HG03175 (cell line): ENCODE results near the gene FGA.

ENCODE experiments used
- ATAC-seq: cut with Tn5 transposase; IDR thresholded peaks from one replicate; pipeline ENCODE4 v1.9.1; 2021; ENCODE audit warnings: mild to moderate bottlenecking, moderate library complexity; ENCODE audit not compliant: unreplicated experiment

FGA gene

DNA sequence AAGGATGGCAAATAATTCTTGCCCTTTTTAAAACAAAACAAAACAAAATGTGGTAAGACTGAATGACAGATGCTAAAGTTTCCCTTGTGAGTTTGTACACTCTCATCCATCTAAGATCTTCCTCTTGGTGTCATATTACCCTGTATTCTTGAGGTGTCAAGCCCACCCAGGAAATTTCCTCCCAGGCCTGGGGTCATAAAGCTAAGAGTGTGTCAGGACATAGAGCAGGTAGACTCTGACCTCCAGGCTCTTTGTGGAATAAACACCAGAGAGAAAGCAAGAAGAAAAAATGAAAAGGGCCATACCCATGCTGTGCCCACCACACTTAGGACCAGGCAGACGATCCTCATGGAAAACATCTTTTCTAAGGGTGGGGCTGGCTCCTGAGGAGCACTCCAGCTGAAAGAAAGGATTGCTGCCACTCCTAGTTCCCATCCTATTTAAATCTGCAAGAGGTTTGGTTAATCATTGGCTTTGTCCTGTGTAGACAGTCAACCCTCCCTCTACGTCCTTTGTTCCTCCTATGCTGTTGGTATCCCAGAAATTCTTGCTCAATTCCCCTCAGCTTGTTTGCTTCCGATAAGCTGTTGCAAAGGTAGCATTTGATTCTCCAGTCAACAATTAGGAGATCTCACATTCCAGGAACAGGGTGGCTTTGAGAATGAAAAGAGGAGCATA, at the start of gene FGA:
FGA (minus strand) TSS at position 414 of the 678 bp plus-strand sequence; CDS start at position 359, 55 bp downstream.
- no peak for ATAC-seq

DNA sequence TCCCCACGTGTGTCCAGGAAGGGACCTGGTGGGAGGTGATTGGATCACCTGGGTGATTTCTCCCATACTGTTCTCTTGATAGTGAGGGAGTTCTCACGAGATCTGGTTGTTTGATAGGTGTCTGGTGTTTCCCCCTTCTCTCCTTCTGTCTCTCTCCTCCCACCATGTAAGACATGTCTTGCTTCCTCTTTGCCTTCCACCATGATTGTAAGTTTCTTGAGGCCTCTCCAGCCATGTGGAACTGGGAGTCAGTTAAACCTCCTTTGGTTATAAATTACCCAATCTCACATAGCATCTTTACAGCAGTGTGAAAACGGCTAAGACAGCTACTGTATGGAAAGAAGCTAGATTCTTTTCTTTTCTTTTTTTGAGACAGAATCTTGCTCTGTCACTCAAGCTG, 43.5 kb upstream of the FGA start:
- peak; percentile 51 for ATAC-seq

DNA sequence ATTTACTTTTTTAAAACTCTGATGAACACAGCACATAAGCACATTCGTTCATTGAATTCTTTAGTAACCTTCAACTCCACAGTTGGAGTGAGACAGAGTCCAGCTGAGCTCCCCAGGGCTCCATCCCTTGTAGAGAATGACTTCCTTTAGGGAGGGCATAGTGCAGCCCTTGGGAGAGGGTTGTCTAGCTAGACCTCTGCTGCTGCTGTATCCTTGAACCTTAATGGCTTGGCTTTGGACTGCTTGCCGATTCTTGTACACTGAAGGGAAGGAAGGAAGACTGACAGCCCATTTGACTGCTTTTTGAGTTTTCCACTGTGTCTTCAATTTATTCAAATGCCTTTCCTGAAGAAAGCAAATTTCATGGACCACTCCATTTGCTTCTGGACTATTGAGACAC, 41.3 kb upstream of the FGA start:
- ATAC-seq: no peak

DNA sequence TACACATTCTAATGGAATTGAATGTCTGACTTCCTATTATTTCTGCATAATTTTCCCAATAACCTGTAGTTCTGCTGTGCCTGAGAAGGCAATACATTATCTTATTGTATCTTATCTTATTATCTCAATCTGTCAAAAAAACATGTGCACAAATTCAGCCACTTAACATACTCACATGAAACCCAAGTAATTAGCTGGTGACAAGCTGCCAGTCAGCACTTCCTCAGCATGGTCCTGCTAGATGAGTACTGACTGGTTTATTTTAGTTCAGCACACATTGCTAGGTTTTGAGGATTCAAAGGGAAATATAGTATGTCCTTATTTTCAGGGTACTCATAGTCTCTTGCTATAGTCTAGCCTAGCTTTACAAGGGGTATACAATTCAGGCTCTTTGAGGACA, 39.8 kb upstream of the FGA start:
- ATAC-seq: no peak

DNA sequence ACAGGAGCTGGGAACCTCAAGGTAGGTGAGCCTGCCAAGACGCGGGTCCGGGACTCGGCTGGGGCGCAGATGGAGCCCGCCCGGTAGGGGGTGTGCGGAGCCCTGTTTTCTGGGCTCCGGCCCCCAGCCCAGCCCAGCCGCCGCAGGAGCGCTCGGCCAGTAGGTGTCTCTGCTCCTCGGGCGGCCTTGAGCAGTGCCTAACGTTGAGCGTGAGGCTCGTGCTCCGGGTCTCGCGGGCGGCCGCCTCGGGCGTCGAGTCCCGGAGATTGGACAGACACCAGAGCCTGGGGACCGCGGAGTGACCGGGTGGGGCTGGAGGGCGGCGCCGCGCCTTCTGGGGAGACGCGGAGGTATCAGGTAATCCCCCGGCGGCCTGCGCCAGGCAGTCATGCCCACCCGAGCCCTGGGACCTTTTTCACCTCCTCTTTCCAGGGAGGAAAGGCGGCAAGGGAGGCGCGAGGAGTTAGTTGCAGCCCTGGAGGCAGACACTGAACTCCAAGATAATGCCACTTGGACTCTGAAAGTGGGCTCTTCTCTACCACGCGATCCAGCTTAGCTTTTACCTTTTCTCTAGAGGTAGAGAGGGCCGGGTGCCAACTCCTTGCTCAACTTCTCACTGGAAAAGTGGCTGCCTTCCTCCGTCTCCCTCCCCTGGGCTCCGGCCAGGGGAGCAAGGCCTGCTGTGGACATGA, 36.4 kb upstream of the FGA start:
- peak; percentile 97 for ATAC-seq

DNA sequence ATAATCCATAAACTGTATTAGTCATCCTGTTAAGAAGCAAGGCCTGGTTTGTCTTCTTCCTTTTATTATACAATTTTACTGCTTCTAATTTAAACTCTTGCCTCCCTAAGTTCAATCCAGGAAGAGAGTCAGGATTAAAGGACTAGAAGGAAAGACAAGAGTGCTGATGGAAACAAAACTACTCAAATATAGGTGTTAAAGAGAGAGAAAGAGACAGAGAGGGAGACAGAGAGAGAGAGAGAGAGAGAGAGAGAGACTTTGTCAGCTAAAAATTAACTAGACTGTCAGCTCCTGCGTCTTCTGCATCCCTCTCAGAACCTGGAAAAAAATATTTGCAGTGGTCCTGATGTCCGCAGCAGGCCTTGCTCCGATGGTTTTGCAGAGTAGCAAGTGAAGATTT, 35.4 kb upstream of the FGA start:
- no peak for ATAC-seq

DNA sequence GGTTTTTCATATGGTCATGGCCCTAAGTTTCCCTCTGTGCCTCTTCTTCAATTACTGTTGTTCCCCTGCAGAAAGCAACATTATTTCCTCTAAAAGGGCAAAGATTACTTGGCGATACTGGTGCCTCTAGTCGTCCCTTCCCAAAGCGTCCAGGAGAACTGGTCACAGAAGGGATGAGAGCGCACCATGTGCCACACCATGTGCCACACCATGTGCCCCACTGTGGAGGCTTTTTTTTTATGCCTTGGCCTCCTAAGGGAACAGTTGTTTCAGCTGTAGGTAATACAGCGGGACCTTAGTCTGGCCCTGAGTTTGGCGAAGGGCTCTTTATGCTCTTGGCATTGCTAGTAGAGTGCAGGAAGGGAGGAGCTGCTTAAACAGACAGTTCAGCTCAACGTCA, 33.5 kb upstream of the FGA start:
- no peak for ATAC-seq

DNA sequence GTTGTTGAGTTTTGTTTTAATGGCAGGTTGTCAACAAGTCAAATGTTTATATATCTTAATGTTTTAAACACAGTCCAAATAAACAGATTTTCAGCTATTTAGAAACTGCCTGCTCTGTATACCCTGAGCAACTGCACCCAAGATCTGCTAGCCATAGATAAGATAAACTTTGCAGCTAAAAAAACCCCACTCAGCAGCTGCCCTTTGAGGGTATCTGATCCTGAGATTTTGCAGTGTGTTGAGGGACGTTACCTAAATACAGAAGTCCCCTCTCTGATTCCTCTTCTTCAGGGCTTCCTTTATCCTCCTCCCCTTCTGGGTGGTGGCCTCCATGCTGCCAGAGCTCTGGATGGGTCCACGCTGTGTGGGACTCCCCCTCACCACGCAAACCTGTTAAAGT, 32.9 kb upstream of the FGA start:
- no peak for ATAC-seq

DNA sequence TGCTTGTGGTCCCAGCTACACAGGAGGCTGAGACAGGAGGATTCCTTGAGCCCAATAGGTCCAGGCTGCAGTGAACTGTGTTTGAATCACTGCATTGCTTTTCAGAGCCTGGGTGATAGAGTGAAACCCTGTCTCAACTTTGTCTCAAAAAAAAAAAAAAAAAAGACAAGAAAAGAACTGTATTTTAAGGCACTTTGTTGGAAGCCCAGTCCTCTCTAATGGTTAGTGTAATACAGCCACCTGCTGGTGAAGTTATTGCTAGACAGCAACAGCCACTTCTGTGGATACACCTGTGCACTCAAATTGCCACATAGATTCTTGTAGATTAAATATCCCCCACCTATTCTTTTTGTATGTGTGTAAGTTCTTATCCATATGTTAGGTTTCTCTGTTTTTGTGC, 32.1 kb upstream of the FGA start:
- ATAC-seq: peak; percentile 34

DNA sequence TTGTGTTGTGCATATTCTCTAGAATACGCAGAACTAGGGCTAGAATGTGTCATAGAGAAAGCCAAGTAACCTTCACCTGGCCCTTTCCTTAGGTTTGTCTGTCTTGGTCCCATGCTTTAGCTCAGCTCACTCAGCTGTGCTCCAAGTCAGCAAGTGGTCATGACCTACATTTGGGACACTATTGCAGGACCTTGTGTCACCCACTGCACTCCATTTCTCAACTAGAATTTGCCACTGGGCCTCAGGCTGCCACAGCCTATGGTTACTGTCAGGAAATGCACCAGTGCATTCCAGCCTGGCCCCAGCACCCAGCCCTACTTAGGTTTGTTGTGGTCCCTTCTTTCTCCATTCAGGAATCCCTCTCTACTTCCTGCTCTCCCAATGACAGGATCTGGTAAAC, 29.6 kb upstream of the FGA start:
- no peak for ATAC-seq

DNA sequence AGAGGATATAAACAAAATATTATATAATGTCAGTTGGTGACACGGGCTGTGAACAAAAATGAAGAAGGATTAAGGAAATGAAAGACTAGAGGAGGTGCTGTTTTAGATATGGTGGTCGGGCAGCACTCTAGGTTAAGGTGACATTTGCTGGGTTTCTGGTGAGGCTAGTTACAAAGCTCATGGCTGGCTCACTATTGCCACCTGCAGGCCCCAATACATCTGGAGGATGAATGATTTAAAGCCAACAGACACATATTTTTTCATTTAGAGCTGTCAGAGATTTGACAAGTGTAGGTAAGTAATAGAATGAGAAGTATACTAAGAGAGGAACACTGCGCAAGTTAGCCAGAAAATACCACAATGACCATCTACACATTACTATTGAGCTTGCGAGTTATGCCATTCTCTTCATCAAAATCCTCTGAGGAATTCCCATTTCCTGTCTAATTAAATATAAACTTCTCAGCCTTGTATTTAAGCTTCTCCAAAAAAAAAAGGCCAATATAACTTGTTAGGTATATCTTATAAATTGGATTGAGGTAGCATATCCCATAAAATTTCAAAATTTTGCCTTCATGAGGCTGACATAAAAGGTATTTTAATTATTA, 28.3 kb upstream of the FGA start:
- peak; percentile 76 for ATAC-seq

DNA sequence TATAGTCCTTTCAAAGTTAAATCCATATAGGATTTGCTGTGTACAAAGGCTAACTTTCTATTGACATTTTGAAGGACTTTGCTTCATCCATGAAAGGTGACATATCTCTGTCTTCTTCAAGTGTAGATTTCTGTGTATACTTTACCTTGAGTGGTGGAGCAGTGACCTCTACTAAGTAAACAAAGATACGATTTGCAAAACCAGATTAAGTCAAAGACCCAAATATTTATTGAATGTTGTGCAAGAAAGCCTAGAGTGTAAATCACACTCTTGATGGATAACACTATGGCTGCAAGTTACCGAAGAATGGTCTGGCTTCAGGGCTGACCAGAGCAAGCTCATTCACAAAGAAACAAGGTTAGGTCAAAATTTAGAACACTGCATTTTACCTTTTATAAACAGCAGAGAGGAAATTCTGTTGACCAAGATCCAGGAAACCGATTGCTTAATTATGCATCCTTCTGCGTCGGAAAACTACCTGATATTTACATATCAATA, 27.3 kb upstream of the FGA start:
- no peak for ATAC-seq

DNA sequence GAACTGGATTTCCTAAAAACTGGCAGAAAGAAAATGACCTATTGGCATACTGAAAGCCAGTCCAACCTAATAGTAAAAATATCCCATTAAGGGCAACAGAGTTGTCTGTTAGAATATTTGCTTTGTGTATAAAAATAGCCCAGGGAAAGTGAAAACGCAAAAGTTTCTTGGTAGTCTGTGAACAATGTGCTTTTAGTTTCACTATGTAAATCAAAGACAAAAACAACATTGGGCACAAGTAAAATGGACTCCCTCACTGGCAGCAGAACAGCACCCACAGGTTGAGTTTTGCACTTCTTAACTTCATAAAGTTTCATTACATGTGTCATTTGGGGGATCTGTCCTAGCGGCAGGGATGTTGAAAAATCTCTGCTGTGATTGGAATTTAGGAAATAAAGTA, 26.2 kb upstream of the FGA start:
- ATAC-seq: peak; percentile 94

DNA sequence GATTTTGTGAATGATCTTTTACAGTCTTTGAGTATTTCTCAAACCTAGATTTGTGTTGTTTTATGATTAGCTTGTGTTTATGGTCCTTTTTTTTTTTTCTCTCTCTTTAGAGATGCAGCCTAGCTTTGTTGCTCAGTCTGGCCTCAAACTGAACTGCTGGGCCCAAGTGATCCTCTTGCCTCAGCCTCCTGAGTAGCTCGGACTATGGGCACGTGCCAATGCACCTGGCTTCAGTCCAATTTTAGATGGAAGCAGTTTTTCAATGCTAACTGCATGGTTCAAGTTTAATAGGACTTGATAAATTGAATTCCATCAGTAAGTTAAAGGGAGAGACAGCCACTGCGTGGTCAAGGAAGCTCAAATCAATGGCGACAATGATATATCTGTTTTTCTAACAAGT, 25.7 kb upstream of the FGA start:
- ATAC-seq: no peak

DNA sequence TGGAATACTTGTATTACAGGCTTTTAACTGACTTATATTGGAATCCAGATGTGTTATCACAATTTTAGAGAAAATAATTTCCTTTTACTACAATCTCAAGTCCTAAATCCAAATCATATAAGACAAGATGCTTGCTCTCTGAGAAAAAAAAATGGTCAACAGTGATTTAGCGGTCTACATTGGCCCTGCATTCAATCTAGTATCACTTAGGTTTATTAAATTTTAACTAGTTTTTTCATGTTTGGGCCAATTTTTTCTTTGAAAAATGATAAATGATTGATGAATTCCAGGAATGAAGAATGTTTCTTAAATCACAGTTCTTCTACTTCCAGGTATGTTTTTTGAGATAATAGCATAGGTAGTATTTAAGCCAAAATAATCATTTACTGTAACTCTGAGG, 24.7 kb upstream of the FGA start:
- no peak for ATAC-seq

DNA sequence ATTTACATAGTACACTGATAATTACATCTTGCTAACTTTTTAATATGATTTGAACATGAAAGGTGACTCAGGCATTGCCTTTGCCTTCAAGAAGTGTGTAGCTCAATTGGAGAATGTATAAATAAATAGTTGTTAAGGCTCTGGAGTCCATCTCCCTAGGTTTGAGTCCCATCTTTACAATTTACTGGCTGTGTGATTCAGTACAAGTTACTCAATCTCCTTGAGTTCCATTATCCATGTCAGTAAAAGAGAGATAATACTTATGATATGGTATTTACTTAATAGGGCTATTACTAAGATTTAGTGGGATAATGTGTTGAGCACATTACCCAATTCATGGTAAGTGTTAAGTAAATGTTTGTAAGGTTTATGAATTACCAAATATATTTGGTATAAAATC, 23.8 kb upstream of the FGA start:
- no peak for ATAC-seq

DNA sequence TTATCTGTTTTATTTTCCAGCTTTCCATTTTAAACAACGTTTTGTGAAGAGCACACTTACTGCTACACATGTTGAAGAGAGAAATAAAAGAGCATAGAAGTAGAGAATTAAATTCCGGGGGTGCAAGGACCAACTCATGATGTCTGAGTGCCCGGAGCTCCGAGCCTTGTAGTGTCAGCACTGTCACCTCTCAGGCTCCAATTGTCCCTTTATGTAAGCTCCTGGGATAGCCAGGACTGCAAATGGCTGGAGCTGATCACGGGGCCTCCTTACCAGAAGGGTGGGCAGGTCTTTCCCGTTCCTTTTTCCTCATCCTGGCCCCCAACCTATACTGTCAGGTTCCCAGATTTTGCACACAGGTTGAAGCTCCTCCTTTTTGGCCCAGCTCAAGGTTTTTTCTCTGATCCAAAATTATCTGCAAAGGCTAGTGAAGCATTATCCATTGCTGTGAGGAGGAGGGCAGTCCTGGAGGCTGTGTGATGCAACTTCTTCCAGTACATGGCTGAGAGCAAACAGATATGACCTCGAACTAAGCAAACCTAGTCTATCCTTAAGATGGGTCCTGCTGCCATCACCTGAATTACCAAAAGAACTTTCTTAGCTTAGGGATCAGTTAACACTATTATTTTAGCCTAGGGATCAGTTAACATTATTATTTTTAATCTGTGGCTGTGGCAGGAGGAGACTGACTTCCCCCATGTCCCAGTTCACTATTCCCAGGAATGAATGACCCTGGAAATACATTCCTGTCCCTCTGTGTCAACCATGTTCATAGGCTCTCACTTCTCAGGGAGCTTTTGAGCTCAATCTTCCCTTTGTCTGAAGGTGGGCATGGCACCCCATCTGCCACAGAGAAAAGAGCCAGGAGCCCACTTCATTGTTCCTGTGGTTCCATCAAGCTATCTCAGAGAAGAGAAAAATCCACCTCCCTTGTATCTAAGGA, 22.2 kb upstream of the FGA start, which contains the start of gene FGG:
FGG (minus strand) TSS at position 185 of the 943 bp plus-strand sequence; CDS start at position 138, 47 bp downstream.
- no peak for ATAC-seq

DNA sequence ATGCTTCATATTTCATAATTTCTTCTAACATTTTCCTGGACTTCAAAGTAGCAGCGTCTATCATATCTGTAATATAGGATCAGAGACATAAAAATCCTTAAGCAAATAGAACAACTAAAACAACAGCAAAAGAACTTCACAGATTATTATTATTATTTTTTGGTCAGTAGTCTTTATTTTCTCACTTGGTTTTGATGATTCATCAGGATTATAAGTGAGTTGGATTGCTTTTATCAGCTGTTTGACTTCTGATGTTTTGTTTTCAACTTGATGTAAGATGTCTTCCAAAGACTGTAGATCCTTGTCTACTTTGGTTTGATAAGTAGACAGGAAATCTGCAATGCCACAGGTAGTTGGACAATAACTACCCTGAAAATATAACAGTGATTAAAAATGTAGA, 21.3 kb upstream of the FGA start:
- no peak for ATAC-seq

DNA sequence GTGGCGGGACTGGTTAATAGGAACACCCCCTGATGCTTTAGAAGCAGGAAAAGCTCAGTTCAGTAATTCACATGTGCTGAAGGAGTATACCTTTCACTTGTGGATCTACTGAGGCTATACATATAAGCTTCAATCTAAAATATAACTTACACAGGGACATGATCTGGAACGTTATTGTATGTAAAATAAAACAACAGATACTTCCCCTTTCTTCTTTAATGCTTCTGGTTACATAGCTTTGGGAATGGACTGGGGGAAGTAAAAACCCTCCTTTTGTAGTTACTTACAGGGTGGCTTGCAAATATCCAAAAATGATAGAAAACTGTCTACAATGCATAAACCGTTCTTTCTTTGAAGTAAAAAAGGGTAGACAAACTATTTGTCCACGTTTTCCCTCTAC, 20.0 kb upstream of the FGA start:
- ATAC-seq: no peak

DNA sequence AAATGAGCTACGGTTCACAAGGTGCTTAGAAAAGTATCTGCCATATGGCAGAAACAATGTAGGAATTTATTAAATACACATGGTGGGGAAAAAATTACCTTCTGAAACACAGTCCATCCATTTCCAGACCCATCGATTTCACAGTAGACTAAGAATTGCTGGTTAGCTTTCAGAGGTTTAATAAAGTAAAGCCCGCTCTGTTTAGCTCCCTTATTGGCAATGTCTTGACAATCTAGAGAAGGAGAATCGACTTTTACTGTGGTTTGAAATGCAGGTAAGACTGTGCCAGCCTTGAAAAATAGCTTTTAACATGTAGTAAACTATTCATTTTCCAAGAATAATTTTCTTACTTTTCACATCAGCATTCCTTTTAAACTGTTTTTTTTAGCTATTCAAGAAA, 19.0 kb upstream of the FGA start:
- no peak for ATAC-seq
